Mesenchymal stem cell (in vitro differentiated cells and primary cell): Measurements from ENCODE around the gene UNC5C.
A peak's percentile ranks its signal among the peaks of the same experiment; 100 is the strongest.

ENCODE experiments used
- DNase-seq: peaks from one replicate; pipeline ENCODE4 v3.0.0-alpha.2; 2013
- H2AFZ ChIP-seq: one replicate; pipeline ENCODE4 v1.6.1; 2013; ENCODE audit warnings: low read depth, mild to moderate bottlenecking, control low read depth, inconsistent platforms, low read length, moderate library complexity
- H2AK5ac ChIP-seq: 2 replicates; pipeline ENCODE4 v1.6.1; 2013; ENCODE audit warnings: low read length, moderate library complexity, mild to moderate bottlenecking, inconsistent platforms; ENCODE audit not compliant: severe bottlenecking
- H2BK120ac ChIP-seq: one replicate; pipeline ENCODE4 v1.6.1; 2013; ENCODE audit warnings: low read depth, mild to moderate bottlenecking, inconsistent platforms, low read length, moderate library complexity
- H2BK12ac ChIP-seq, 2 experiments: one replicate each; pipeline ENCODE4 v1.6.1; 2013; ENCODE audit warnings: inconsistent platforms in 2 of 2, low read length in 2 of 2, mild to moderate bottlenecking in 2 of 2, moderate library complexity in 2 of 2, control low read depth in 1 of 2
- H2BK15ac ChIP-seq: one replicate; pipeline ENCODE4 v1.6.1; 2013; ENCODE audit warnings: mild to moderate bottlenecking, low read depth, inconsistent platforms; ENCODE audit not compliant: poor library complexity, severe bottlenecking
- H2BK5ac ChIP-seq: 2 replicates; pipeline ENCODE4 v1.6.1; 2013; ENCODE audit warnings: low read depth, mild to moderate bottlenecking, low read length, control low read depth, inconsistent platforms; ENCODE audit not compliant: poor library complexity, severe bottlenecking
- H3K14ac ChIP-seq, 2 experiments: one replicate each; pipeline ENCODE4 v1.6.1; 2013; ENCODE audit warnings: inconsistent platforms in 2 of 2, low read length in 2 of 2, control low read depth in 1 of 2, mild to moderate bottlenecking in 1 of 2, moderate library complexity in 1 of 2
- H3K18ac ChIP-seq, 2 experiments: one replicate each; pipeline ENCODE4 v1.6.1; 2013; ENCODE audit warnings: inconsistent platforms in 2 of 2, low read length in 2 of 2, control low read depth in 1 of 2, low read depth in 1 of 2, mild to moderate bottlenecking in 1 of 2
- H3K23ac ChIP-seq, 2 experiments: one replicate each; pipeline ENCODE4 v1.6.1; 2013; ENCODE audit warnings: inconsistent platforms in 2 of 2, low read length in 2 of 2, mild to moderate bottlenecking in 2 of 2, moderate library complexity in 2 of 2, control low read depth in 1 of 2
- H3K27ac ChIP-seq: 2 replicates; pipeline ENCODE4 v1.5.1; 2013; ENCODE audit warnings: mild to moderate bottlenecking, moderate library complexity, low read length, control low read depth, inconsistent platforms; ENCODE audit not compliant: poor library complexity, severe bottlenecking
- H3K27me3 ChIP-seq, 2 experiments: 2 replicates each; pipeline versions ENCODE4 v1.6.1 to v1.7.0; 2013; ENCODE audit warnings: low read length in 2 of 2, mild to moderate bottlenecking in 2 of 2, moderate library complexity in 2 of 2, control low read depth in 1 of 2, inconsistent platforms in 1 of 2; ENCODE audit not compliant: control insufficient read depth in 1 of 2, insufficient read depth in 1 of 2
- H3K36me3 ChIP-seq, 2 experiments: 2 replicates each; pipeline versions ENCODE4 v1.6.1 to v1.7.0; 2013; ENCODE audit warnings: low read length in 2 of 2, control low read depth in 1 of 2, inconsistent platforms in 1 of 2, low read depth in 1 of 2, mild to moderate bottlenecking in 1 of 2; ENCODE audit not compliant: insufficient read depth in 2 of 2, control insufficient read depth in 1 of 2
- H3K4ac ChIP-seq, 2 experiments: one replicate each; pipeline ENCODE4 v1.6.1; 2013; ENCODE audit warnings: inconsistent platforms in 2 of 2, low read length in 2 of 2, mild to moderate bottlenecking in 2 of 2, moderate library complexity in 2 of 2, control low read depth in 1 of 2, low read depth in 1 of 2
- H3K4me1 ChIP-seq: 2 replicates; pipeline ENCODE4 v1.6.1; 2013; ENCODE audit warnings: low read depth, low read length, control low read depth; ENCODE audit not compliant: control insufficient read depth, insufficient read depth
- H3K4me2 ChIP-seq: 2 replicates; pipeline ENCODE4 v1.6.1; 2013; ENCODE audit warnings: low read length, mild to moderate bottlenecking, inconsistent platforms; ENCODE audit not compliant: poor library complexity, severe bottlenecking
- H3K4me3 ChIP-seq, 2 experiments: 2 replicates each; pipeline versions ENCODE4 v1.5.1 to v1.7.0; 2013; ENCODE audit warnings: low read length in 2 of 2, mild to moderate bottlenecking in 2 of 2, control low read depth in 1 of 2, low read depth in 1 of 2; ENCODE audit not compliant: insufficient read depth in 1 of 2
- H3K79me1 ChIP-seq: replicated peaks from 2 replicates; pipeline ENCODE4 v1.6.1; 2013; ENCODE audit warnings: mild to moderate bottlenecking, control low read depth, low read length, inconsistent platforms; ENCODE audit not compliant: poor library complexity, severe bottlenecking
- H3K9ac ChIP-seq: 2 replicates; pipeline ENCODE4 v1.7.0; 2013; ENCODE audit warnings: mild to moderate bottlenecking, low read length, moderate library complexity
- H3K9me3 ChIP-seq: 2 replicates; pipeline ENCODE4 v1.7.0; 2013; ENCODE audit warnings: mild to moderate bottlenecking, low read length; ENCODE audit not compliant: control insufficient read depth
- H4K8ac ChIP-seq: one replicate; pipeline ENCODE4 v1.6.1; 2013; ENCODE audit warnings: inconsistent platforms, mild to moderate bottlenecking, low read length, moderate library complexity
- H4K91ac ChIP-seq: one replicate; pipeline ENCODE4 v1.6.1; 2013; ENCODE audit warnings: mild to moderate bottlenecking, low read length, inconsistent platforms
- WGBS: methylation state at CpG from one replicate; pipeline ENCODE4 v1.1.7; 2013; ENCODE audit warnings: mixed read lengths; 5-methylcytosine and 5-hydroxymethylcytosine counted together

UNC5C gene

DNA sequence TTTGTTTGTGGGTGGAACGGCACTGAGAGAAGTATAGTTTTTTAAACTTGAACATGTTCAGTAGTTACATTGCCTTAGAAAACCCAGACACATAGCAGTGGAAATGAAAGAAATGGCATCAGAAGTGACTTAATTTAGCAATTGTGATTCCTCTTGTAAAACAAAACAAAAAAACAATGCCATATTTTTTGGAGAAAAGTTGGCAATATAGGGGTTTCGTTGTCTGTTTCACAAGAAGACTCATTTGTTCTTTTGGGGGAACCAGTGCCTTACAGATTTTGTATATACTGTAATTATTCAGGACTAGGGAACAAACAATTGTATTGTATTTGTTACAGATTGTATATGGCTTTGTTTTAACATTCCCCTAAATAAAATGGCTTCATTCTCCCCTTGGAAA lies 390.7 kb downstream of the UNC5C start:
- Histone ChIP-seq H3K4me3 (no peak overlapping the region), H3K27me3 (no peaks in the 10 kb centered on the region)

DNA sequence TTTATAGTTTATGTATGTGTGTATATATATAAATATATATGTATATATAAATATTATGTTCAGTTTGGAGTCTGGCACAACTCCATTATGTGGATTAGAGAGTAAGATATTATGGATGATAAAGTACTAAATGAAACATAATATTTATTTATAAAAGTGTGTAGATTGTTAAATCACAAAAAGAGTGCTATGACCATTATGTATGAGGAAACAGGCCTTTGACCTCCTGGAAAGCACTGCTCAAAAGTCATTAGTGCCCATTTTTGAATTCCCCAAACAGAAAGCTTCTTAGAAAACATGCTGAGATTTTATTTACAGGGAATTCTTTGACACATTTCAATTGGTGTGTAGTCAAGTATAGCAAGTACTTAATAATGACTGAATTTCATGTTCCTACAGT lies 391.2 kb downstream of the UNC5C start:
- no peak overlapping the region for H3K4ac ChIP-seq
- no peak overlapping the region for H3K27ac ChIP-seq
- no peak overlapping the region for H3K14ac ChIP-seq
- peaks cover 0 to 33% of the 10 kb centered on the region in 2 experiments for H3K36me3 ChIP-seq
- no peak overlapping the region for H4K91ac ChIP-seq
- H2AK5ac ChIP-seq = no peak overlapping the region
- no peak overlapping the region for H3K9ac ChIP-seq
- no peak overlapping the region for H4K8ac ChIP-seq
- H2BK5ac ChIP-seq = no peak overlapping the region
- no peak overlapping the region for H2BK120ac ChIP-seq
- DNase-seq = no peak
- H3K4me1 ChIP-seq = no peaks in the 10 kb centered on the region
- H3K4me3 ChIP-seq = no peak overlapping the region
- no peak overlapping the region for H3K23ac ChIP-seq
- no peak overlapping the region for H2AFZ ChIP-seq
- no peaks in the 10 kb centered on the region for H3K79me1 ChIP-seq
- no peaks in the 10 kb centered on the region for H3K27me3 ChIP-seq
- H3K4me2 ChIP-seq = no peak overlapping the region
- H3K9me3 ChIP-seq = no peaks in the 10 kb centered on the region
- no peak overlapping the region for H2BK12ac ChIP-seq
- H2BK15ac ChIP-seq = no peak overlapping the region
- no peak overlapping the region for H3K18ac ChIP-seq

More for the DNA sequence above, 390.7 kb downstream of the UNC5C start:
- 80% methylated on average over 2 of the region's 2 CpGs for WGBS
- H3K9me3 ChIP-seq = no peaks in the 10 kb centered on the region
- H2BK15ac ChIP-seq = no peak overlapping the region
- H3K4me2 ChIP-seq = no peak overlapping the region
- H3K18ac ChIP-seq = no peak overlapping the region
- no peak overlapping the region for H3K14ac ChIP-seq
- H2BK12ac ChIP-seq = no peak overlapping the region
- no peak overlapping the region for H3K27ac ChIP-seq
- H3K36me3 ChIP-seq = peaks cover 0 to 36% of the 10 kb centered on the region in 2 experiments
- H3K23ac ChIP-seq = no peak overlapping the region
- no peak overlapping the region for H4K8ac ChIP-seq
- no peak overlapping the region for H2AK5ac ChIP-seq
- H3K9ac ChIP-seq = no peak overlapping the region
- H4K91ac ChIP-seq = no peak overlapping the region
- H3K79me1 ChIP-seq = no peaks in the 10 kb centered on the region
- no peak overlapping the region for H2AFZ ChIP-seq
- H2BK5ac ChIP-seq = no peak overlapping the region
- H3K4ac ChIP-seq = no peak overlapping the region
- no peaks in the 10 kb centered on the region for H3K4me1 ChIP-seq
- DNase-seq = no peak
- H2BK120ac ChIP-seq = no peak overlapping the region

DNA sequence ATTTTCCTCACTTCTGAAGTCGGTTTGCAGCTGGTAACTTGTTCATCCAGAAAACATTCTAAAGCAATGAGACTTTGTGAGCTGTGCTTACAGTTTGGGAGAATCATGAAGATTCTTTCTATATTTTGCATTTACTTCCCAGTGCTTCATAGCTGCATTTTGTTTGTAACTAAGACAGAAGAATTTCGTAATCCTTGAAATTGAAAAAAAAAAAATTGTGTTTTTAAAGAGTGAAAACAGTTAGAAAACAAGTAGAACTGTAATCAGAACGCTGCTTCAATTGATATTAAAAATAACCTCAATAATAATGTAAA lies 392.4 kb downstream of the UNC5C start:
- H2BK15ac ChIP-seq = no peak overlapping the region
- H3K18ac ChIP-seq = no peak overlapping the region
- H3K79me1 ChIP-seq = no peaks in the 10 kb centered on the region
- no peaks in the 10 kb centered on the region for H3K27me3 ChIP-seq
- H3K9me3 ChIP-seq = no peaks in the 10 kb centered on the region
- H4K8ac ChIP-seq = no peak overlapping the region
- no peaks in the 10 kb centered on the region for H3K4me1 ChIP-seq
- H3K4me3 ChIP-seq = no peak overlapping the region
- no peak for DNase-seq
- H2BK12ac ChIP-seq = no peak overlapping the region
- no peak overlapping the region for H3K23ac ChIP-seq
- 58% methylated on average over 2 of the region's 3 CpGs for WGBS
- no peak overlapping the region for H3K27ac ChIP-seq
- H2BK5ac ChIP-seq = no peak overlapping the region
- H4K91ac ChIP-seq = no peak overlapping the region
- no peak overlapping the region for H2AK5ac ChIP-seq
- no peak overlapping the region for H3K14ac ChIP-seq
- H3K36me3 ChIP-seq = peaks cover 0 to 33% of the 10 kb centered on the region in 2 experiments
- H3K4ac ChIP-seq = no peak overlapping the region
- no peak overlapping the region for H2BK120ac ChIP-seq
- no peak overlapping the region for H3K4me2 ChIP-seq
- peak overlapping the region; percentile 26 for H3K9ac ChIP-seq
- H2AFZ ChIP-seq = no peak overlapping the region

DNA sequence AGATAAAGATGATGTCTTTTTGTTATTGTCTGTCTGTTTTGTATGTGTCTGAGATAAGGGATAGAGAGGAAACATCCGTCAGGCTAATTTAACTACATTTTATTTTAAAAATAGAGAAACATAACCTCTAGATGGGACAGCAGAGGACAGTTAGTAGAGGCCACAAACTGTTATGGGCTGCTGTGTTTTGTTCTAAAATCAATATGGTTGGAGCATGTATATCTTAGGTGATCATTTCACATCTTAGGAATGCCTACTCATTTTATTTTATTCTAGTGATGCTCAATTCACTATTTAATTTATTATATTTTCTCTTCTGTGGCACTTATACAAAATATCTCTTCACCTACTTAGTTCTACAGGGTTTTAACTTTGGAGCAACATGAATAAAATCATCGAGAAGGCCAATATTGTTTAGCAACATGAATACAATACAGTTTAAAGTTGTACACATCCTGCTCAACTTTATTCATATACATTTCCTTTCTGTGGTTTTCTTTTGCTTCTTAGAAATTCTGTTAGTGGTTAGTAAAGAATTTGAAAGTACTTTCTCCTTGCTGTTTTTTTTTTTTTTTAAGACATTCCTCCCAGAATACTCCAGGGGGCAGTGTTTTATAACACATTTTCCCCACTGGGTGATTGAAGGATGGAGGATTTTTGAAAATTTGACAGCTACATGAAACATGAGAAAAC lies 392.9 kb downstream of the UNC5C start:
- H2BK120ac ChIP-seq = no peak overlapping the region
- H4K91ac ChIP-seq = no peak overlapping the region
- H3K4me3 ChIP-seq = no peak overlapping the region
- H2BK12ac ChIP-seq = no peak overlapping the region
- no peak overlapping the region for H2AK5ac ChIP-seq
- no peak overlapping the region for H3K18ac ChIP-seq
- H3K4me1 ChIP-seq = no peaks in the 10 kb centered on the region
- H3K23ac ChIP-seq = no peak overlapping the region
- H2AFZ ChIP-seq = no peak overlapping the region
- no peak overlapping the region for H3K4me2 ChIP-seq
- H2BK5ac ChIP-seq = no peak overlapping the region
- peak overlapping the region; percentile 28 for H3K9ac ChIP-seq
- H3K27ac ChIP-seq = no peak overlapping the region
- H3K9me3 ChIP-seq = no peaks in the 10 kb centered on the region
- H3K36me3 ChIP-seq = peaks cover 0 to 30% of the 10 kb centered on the region in 2 experiments
- H3K4ac ChIP-seq = no peak overlapping the region
- no peak overlapping the region for H4K8ac ChIP-seq
- peak; percentile 64 for DNase-seq
- no CpG with 5 or more reads among the region's 2 CpGs for WGBS
- H3K27me3 ChIP-seq = no peaks in the 10 kb centered on the region
- H2BK15ac ChIP-seq = no peak overlapping the region
- no peaks in the 10 kb centered on the region for H3K79me1 ChIP-seq
- H3K14ac ChIP-seq = no peak overlapping the region
